ENCODE data around the gene SH3RF3.

Gene SH3RF3

GRCh38 chr2:109266496-109266895 is 137.5 kb downstream of the SH3RF3 start:
- no peak for DNase-seq

- no peak for DNase-seq
Observed at GRCh38 chr2:109266998-109267854, 138.2 kb downstream of the SH3RF3 start.

GRCh38 chr2:109268916-109269315 is 139.9 kb downstream of the SH3RF3 start:
- DNase-seq: no peak

- no peak for DNase-seq
Observed at GRCh38 chr2:109269706-109270504, 140.9 kb downstream of the SH3RF3 start.

GRCh38 chr2:109270505-109271312 is 141.7 kb downstream of the SH3RF3 start:
- DNase-seq: no peak

GRCh38 chr2:109271920-109272319 is 142.9 kb downstream of the SH3RF3 start:
- no peak for DNase-seq

GRCh38 chr2:109272461-109272860 is 143.5 kb downstream of the SH3RF3 start:
- DNase-seq: no peak

- no peak for DNase-seq
Observed at GRCh38 chr2:109275120-109276012, 146.4 kb downstream of the SH3RF3 start.

- DNase-seq: no peak
Observed at GRCh38 chr2:109277406-109277805, 148.4 kb downstream of the SH3RF3 start.

GRCh38 chr2:109279243-109279860 is 150.3 kb downstream of the SH3RF3 start:
- DNase-seq: no peak

- peak in 1 of 5 experiments; percentile 6 for DNase-seq
Observed at GRCh38 chr2:109280804-109281203, 151.8 kb downstream of the SH3RF3 start.

- no peak for DNase-seq
Observed at GRCh38 chr2:109282360-109282759, 153.4 kb downstream of the SH3RF3 start.

- no peak for DNase-seq
Observed at GRCh38 chr2:109282865-109283264, 153.9 kb downstream of the SH3RF3 start.

GRCh38 chr2:109284826-109285225 is 155.8 kb downstream of the SH3RF3 start:
- DNase-seq: no peak

- no peak for DNase-seq
Observed at GRCh38 chr2:109285244-109285651, 156.2 kb downstream of the SH3RF3 start.

GRCh38 chr2:109287413-109287812 is 158.4 kb downstream of the SH3RF3 start:
- no peak for DNase-seq

- DNase-seq: no peak
Observed at GRCh38 chr2:109287838-109288237, 158.8 kb downstream of the SH3RF3 start.

- no peak for DNase-seq
Observed at GRCh38 chr2:109288544-109289368, 159.8 kb downstream of the SH3RF3 start.

GRCh38 chr2:109289504-109290222 is 160.7 kb downstream of the SH3RF3 start:
- DNase-seq: no peak
